NCI-H345 (cell line): ENCODE measurements around the gene GIMAP5.
A peak's percentile ranks its signal among the peaks of the same experiment; 100 is the strongest.

Source experiments
- DNase-seq: peaks from one replicate; lab custom pipeline; 2025; lab: John Stamatoyannopoulos, UW

The GIMAP5 gene

GRCh38 chr7:150737265-150738055 lies at the start of gene GIMAP5:
TSS of gene GIMAP5 (plus strand) at chr7:150737418. CDS start at chr7:150740885, 3,467 bp downstream.
- DNase-seq, result no peak

DNA sequence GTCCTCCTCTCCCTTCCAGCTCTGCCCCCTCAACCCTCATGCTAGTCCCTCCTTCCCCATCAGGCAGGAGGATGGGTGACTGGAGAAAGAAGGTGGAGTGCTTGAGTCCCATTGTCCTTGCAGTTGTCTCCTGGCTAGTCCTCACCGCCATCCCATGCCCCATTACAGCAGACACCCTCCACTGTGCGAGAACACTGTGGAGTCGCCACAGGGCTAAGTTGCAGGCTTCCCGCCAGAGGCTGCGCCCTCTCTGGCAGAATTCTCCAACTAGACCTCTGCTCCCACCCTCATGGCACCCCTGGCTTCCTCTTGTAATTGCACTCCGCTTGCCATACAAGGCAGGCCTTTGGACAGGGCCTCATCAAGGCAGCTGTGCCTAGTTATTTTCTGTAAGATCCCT lies 48.6 kb upstream of the GIMAP5 start:
- DNase-seq, result no peak

GRCh38 chr7:150695654-150696053 lies 41.6 kb upstream of the GIMAP5 start:
- peak; percentile 52 for DNase-seq

- DNase-seq, result no peak
These were observed 34.0 kb upstream of the GIMAP5 start for GRCh38 chr7:150703209-150703608.

DNA sequence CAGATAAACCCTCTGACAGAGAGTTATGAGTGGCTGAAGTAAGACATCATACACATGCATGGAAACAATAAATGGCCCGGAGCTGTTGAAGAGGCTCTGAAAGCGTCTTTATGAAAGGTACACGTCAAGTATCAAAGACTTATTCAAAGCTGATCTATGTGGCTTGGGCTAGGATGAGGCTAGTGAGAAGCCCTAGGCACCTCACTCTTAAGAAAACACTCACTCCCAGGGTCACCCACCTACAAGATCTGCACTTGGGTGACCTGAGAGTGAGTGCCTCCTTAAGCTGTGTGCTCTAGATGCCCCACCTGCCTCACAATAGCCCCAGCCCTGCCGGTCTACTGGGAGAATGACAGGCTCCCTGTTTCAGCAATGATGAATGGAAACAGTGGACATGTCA lies 21.9 kb upstream of the GIMAP5 start:
- DNase-seq, result no peak

DNA sequence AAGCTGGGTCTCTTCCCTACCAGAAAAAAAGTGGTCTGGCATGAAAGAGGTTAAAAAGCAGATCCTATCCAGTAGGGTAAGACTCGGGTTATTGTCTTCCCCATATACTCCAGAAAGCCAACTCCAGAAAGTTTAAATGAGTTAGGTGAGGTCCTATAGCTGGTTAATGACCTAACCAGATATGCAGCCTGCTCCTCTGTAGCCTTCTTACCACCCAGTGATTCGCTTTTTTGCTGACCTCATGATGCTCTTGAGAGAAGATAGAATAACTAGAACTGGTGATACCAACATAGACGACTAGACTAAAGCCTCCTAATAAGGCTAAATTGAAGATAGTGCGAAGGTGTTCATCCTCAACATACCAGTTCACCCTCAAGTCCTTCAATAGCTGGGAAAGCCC lies 21.5 kb upstream of the GIMAP5 start:
- no peak for DNase-seq

DNA sequence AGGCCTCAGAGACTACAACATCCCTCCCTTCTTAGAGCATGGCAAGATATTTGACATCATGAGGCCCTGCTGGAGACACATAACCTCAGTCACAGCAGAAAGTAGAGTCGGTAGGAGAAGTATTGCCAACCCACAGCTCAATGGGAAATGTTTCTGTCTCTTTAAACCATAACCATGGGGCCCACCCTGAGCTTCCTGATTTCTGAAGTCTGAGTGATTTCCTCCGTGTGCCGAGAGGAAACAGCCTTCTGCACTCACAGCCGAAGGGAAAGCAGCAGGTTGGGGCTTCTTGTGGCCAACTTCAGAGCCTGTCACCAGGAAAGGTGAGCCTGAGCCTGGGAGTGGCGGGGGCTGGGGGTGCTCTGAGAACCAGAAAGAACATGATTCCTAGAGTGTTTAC lies 20.9 kb upstream of the GIMAP5 start, which contains the start of gene GIMAP1:
GIMAP1 (plus strand) TSS at position 246 of the 400 bp plus-strand sequence. CDS start 2,435 bp downstream, outside the sequence.
- DNase-seq, result no peak

DNA sequence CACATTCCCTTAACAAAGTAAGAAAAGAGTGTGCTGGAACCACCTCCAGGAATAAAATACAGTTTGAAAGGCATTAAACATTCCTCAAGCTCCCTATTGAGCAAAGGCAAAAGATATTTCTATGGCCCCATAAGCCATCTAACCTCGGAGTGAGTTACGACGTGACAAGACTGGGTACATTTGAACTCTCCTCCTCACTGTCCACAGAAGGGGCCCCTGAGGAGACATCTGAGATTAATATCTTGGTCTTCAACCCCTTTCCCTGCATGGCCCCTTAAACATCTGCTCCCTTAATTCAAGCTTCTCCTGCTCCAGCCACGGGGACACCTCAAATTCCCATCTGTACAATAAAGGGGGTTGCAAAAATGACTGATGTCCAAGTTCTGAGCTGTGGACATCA lies 20.3 kb upstream of the GIMAP5 start:
- no peak for DNase-seq

DNA sequence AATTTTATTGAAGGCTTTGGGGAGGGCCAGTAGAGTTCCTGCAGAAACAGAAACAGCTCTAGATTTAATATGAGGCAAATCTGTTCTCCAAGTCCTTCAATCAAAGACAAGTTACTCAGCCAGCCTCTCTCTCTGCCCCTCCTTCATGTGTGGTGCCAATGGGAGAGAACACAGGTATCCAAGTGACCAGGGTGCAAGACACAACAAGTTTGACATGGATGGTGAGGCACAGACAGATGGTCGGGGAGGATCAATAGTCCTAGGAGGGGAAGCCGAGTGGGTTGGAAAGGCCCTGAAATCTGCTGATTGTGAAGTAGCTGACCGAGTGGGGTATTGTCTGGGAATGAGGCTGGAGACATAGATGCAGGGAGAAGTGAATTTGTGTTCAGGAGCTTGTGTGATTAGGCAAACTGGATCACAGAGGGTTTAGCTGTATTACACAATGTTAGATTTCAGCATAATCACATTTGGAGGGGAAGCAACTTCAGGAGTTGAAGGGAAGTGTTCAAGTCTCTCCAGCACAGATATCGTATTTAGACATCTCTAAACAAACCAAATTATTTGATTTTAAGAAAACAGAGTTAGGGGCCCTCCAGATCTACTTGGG lies 19.3 kb upstream of the GIMAP5 start:
- no peak for DNase-seq

DNA sequence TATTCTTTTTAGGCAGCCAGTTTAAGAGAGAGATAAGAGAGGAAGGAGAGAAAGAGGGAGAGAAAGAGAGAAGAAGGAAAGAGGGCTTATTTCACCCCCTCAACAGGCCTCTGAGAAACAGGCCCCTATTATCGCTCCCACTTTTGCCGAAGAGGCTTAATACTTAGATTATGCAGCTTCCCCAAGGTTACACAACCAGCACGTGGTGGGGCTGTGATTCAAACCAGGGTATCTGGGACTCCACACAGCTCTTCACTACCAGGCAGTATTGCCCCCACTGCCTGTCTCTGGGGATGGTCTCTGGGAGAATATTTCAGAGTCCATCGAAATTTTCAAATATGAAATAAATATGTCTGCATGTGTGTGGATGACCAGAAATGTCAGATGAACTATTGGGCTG lies 17.8 kb upstream of the GIMAP5 start:
- DNase-seq, result no peak

DNA sequence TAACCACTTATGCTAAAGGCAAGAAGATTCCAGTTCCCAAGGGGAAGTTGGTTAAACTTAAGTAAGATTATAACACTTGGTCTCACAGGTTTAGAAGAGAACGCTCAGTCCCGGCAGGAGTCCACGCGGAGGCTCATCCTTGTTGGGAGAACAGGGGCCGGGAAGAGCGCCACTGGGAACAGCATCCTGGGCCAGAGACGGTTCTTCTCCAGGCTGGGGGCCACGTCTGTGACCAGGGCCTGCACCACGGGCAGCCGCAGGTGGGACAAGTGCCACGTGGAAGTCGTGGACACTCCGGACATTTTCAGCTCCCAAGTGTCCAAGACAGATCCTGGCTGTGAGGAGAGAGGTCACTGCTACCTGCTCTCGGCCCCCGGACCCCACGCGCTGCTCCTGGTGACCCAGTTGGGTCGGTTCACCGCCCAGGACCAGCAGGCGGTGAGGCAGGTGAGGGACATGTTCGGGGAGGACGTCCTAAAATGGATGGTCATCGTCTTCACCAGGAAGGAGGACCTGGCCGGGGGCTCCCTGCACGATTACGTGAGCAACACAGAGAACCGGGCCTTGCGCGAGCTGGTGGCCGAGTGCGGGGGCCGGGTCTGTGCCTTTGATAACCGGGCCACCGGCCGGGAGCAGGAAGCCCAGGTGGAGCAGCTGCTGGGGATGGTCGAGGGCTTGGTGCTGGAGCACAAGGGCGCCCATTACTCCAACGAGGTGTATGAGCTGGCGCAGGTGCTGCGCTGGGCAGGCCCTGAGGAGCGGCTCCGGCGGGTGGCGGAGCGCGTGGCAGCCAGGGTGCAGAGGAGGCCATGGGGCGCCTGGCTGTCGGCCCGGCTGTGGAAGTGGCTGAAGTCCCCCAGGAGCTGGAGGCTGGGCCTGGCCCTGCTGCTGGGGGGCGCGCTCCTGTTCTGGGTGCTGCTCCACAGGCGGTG lies 17.0 kb upstream of the GIMAP5 start:
- no peak for DNase-seq

DNA sequence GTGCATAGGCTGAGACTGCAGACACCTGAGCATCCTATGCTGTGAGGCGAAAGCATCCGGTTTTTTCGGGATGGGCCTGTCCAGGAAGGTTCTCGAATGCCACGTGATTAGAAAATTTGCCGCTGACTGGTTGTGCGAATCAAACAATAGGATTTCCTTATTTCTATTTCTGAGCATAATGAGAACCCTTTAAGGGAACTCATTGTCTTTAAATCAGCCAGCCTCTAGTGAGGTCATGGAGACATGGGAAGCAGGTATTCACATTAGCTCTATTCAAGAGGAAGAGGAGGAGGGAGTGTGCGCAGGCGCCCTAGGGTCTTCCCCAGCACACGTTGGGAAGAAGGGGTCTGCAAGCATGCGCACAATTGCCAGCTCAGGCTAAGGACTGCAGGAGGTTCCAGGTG lies 15.2 kb upstream of the GIMAP5 start:
- no peak for DNase-seq

- no peak for DNase-seq
These were observed 14.7 kb upstream of the GIMAP5 start for GRCh38 chr7:150722431-150722931.

- no peak for DNase-seq
These were observed 13.8 kb upstream of the GIMAP5 start for GRCh38 chr7:150723467-150723866.

DNA sequence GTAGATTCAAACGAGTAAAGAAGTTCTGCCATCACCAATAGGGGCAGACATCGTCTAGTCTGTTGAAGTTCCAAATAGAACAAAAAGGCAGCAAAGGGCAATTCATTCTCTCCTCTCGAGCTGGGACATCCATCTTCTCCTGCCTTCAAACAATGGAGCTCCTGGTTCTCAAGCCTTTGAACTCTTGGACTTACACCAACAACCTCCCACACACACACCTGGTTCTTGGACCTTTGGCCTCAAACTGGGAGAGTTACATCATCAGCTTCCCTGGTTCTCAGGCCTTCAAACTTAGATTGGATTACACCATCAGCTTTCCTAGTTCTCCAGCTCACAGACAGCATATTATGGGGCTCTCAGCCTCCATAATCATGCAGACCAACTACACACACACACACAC lies 9.8 kb upstream of the GIMAP5 start:
- no peak for DNase-seq

DNA sequence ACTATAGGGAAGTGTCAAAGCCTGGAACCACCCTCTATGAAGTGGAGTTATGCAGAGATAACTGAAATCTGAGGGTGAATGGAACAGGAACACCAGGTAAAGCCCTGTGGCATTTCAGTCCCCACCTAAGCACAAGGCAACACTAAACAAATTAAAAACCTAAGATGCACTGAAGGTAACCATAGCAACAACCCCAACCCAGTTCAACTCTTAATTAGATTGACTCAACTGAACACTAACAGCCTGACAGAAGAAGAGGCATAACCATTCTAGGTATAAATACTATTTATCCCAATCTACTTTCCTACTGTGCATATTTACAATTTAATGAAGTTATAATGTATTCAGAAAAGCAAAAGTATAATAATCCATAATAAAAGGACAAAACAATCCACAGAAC lies 9.2 kb upstream of the GIMAP5 start:
- no peak for DNase-seq

DNA sequence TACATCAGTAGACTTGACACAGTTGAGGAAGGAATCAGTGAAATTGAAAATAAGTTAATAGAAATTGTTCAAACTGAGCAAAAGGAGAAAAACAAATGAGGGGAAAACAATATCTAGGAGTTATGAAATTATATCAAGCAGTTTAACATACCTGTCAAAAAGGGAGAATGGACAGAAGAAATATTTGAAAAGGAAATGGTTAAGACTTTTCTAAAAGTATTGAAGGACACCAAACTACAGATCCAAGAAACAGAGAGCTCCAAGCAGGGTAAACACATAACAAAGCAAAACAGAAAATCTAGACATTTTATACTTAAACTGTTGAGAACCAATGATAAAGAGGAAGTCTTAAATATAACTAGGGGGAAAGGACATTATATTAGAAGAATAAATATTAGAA lies 8.6 kb upstream of the GIMAP5 start:
- no peak for DNase-seq

DNA sequence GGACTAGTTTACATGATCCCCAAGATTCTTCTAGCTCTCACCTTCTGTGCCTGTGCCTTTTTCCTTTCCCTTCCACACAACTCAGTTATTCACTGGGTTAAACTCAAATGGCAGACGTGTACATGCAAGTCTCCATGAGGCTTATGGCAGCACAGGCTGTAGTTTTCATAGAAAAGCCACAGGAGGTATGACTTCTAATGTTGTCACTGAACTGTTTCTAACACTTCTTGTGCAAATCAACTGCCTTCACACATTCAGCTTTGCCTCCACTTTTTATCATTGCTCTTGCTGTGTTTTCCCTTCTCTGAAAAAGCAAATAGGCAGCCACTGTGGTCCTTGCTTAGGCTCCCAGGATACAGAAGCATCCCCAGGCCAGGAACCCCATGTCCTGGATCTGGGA lies 5.3 kb upstream of the GIMAP5 start:
- DNase-seq, result no peak

DNA sequence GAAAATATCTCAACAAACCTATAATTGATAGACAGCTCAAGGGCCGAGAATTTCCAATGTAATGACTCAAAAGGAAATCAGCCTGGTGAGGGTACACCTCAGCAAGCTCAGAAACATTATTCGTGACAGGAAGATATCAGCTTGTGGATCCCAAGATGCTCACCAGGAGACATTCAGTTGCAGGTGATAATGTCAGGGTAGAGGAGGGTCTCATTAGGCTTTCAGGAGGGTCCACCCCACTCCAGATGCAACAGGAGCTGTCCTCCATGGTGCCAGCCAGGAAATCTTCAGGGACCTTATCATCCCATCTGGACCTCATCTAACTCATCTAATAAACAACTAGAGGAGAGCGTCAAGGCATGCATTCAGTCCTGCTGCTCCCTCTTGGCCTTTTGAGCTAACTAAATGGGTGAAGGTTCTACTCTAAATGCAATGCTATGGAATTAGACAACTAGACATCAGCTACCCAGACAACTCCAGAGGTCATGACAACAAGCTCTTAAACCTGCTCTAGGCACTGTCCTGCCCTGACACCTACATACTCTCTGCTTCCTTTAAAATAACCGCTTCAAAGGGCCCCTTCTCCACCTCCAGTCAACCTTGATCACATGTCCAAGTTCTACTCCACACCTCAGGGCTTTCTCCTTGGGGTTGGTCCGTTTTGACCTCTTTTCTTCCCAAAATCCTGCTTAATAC lies 4.3 kb upstream of the GIMAP5 start:
- DNase-seq, result no peak

DNA sequence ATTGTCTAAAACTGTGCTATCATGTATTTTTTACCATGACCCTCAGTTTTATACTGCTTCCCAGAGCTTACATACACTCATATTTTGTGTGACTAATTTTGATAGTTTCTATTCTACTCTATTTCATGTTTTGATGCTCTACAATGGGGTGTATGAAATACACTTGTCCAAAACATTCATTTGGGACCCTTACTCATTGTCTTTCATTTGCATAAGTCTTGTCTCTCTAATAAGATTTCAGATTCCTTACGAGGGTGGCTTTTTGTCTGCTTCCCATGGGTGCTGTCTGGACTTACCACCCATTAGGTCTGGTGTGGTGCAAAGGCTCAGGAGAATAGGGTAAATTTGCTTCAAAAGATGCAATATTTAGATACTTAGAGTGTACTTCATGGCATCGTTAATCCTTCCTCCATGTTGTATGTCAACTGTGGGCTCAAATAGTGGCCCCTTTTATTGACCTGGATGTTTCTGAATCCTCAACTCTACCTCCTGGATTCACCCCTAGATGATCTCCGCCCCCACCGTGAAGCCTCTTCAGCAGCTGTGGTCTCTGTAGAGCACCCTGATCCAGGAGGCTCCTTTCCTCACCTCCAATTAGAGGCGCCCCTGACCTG lies 3.6 kb upstream of the GIMAP5 start:
- DNase-seq, result no peak

- DNase-seq, result no peak
These were observed 3.0 kb upstream of the GIMAP5 start for GRCh38 chr7:150734254-150734653.
